Daoy (cell line): Measurements from ENCODE around the gene NOS1AP. TPM values are rescaled to one million over a fixed set of nuclear protein-coding genes. Genes with fewer than 3 reads are reported as not detected.

Source experiments
- DNase-seq: peaks from one replicate; pipeline ENCODE4 v3.0.0-alpha.2; 2015; ENCODE audit warnings: low read depth
- total RNA-seq: library from RNA; depleted of rRNA; stranded (reverse); fragments of >200 nt; shearing (Covaris generic); gene quantifications from 2 replicates; pipeline ENCODE4 v1.2.3, GENCODE V29; 2014

The NOS1AP gene
- total RNA-seq, 1 experiment from 2014 or later, result 0.06 TPM

DNA sequence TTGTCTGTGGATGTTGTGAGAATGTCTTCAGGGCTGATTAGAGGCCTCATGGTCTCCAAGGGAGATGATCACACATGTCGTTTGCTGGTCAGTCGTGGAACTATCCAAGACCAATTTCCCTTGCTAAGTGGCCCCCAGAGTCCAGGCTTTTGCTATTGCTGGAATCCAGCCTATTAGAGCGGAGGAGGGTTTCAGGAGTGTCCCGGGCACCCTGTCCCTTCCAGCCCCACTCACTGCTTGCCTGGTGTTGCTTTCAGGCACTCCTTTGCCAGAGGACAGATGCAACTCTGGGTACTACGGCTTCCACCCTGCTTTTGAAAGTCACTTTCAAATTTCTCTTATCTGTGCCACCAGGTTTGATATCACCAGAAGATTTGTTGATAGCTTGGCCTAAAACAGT, 149.1 kb downstream of the NOS1AP start:
- DNase-seq, result no peak

DNA sequence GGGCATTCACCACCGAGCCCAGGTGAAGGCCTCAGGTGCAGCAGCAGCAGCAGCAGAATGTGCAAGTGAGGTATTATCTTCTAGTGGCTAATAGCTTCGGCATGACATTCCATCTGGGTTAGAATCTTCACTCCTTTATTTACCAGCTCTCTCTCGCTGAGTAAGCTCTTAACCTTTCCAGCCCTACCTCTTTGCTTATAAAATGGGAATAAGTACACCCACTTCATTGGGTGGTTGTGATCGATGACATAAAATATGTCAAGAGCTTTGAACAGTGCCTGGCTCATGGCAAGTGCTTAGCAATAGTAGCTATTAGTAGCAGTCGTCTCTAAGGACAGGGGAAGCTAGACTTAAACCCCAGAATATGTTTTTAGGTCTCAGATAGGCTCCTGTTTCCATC, 149.5 kb downstream of the NOS1AP start:
- no peak for DNase-seq

DNA sequence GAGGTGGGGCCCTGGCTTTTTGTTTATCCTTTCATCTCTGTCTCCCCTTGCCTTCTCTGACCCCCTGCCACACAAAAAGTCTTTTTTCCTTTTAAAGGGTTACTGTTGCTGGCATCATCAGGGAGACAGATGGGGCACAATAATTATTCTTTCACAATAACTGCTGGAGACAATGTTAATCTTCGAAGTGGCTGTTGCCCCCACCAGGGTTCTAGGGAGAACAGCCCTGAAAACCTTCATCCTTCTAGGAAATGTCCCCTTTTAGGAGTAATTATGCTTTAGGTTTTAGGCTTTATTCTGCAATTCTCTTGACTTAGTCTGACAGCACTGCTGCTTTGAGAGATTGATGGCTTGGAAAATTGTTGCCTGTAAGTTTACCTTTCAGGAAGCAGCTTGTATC, 150.0 kb downstream of the NOS1AP start:
- DNase-seq, result no peak

DNA sequence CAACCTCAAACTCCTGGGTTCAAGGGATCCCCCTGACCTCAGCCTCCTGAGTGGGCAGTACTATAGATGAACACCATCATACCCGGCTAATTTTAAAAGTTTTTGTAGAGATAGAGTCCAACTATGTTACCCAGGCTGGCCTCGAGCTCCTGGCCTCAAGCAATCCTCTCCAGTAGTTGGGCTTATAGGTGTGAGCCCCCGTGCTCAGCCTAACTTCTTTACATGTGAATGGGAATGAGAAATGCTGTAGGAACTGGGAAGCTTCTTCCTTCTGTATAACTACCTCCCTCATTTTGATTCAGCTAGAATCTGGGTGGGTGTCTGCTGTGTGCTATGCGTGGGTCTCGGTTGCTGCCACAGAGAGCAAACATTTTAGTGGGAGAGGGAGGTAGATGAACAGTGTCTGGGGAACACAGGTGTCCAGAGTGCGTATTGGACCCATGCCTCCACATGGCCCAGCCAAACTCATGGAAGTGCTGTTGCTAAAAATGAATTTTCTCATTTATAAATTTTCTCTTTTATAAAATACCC, 150.6 kb downstream of the NOS1AP start:
- DNase-seq, result no peak

DNA sequence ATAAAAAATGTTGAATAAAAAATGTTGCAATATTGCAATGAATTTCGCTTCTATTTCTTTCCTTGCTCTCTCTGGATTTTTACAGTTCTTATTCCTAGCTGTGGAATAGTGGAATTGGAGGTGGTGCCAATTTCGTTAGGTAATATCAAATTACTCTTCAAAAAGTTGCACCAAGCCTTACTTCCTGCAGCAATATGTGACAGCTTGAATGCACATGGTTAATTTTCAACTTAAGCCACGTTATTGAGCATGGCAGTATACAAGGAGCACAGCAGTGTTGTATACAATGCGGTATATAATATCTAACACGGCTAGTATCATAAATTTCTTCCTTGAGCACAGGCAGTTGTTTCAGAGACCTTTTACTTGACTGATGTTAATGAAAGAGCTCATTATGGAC, 152.5 kb downstream of the NOS1AP start:
- DNase-seq, result no peak

DNA sequence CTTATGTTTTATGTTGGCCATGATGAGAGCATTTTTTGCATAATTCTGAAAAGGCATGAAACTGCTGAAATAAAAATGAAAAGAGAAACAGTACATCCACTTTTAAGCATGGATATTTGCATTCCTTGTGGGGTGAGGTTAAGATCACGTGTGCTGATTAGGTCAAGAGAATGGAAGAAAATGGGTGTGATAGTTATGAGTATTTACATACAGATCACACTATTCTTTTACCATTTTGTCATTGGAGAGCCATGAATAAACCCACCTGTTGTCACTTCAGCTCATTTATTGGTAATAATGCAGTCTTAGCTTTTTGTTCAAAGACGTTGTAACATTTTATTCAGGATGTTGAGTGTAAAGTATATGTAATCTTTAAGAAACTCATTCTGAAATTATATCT, 153.2 kb downstream of the NOS1AP start:
- no peak for DNase-seq

DNA sequence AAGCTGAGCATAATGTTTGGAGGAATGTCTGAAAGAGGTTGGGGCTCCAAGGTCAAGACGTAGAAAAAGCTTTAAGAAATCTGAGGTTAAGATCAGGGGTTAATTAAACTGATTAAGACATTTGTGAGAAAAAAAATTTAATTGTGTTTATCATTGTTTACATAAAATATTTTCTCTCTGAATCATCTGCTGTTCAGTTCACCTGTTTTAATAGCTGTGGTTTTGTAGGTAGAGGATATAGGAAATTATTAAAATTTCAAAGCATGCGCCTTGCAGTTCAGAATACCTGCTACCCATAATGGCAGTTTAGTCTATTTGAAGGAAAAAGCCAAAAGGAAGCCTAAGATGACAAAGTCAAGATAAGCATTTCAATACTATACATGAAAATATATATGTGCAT, 154.0 kb downstream of the NOS1AP start:
- no peak for DNase-seq

DNA sequence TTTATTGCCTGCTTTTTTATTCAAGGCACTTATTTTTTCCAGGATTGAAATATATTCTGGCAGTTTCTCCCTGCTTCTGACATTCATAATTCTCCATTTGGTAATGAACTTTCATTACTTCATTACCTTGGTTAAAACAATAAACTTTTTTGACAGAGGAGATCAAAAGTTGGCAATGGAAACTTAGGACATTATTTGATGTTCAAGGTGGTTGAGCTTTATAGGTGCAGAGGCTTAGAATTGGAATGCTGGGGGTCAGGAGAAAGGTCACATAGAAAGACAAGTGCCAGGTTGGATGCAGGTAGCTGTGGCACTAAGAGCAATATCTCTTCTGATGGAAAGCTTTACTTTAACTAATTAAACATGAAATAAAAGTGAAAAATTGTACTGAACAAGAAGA, 154.8 kb downstream of the NOS1AP start:
- DNase-seq, result no peak

DNA sequence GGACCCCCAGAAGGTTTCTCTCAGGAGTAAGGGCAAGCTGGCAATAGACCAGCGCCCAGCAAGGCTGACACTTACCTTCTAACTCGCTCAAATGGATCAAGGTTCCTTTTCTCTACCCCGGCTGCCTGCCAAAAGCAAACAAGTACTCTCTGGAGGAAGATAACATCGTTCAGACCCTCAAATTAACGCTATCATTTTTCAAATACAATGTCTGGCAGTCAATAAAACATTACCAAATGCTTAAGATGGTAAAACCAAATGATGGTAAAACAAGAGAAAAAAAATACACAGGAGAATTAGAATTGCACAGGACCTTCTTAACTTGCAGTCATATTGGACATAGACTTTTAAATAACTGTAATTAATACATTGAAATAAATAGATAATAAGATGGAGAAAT, 159.1 kb downstream of the NOS1AP start:
- no peak for DNase-seq

DNA sequence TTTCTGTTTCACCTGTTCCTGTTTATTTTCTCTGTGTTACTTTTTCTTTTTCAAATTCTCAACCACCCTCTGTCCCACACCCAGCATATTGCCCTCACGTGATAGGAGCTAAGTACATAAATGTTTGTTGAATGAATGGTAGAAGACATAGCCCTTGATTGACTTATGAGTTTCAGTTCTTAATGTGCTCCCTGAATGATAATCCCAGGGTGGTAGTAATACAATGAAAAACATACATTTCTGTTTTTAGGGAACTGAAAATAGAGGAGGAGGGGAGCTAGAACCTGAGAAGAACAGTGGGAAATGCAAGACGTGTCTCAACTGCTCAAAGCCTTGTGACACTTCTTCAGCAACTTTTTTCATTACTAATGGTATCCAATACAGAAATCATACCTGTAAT, 160.1 kb downstream of the NOS1AP start:
- DNase-seq, result no peak

DNA sequence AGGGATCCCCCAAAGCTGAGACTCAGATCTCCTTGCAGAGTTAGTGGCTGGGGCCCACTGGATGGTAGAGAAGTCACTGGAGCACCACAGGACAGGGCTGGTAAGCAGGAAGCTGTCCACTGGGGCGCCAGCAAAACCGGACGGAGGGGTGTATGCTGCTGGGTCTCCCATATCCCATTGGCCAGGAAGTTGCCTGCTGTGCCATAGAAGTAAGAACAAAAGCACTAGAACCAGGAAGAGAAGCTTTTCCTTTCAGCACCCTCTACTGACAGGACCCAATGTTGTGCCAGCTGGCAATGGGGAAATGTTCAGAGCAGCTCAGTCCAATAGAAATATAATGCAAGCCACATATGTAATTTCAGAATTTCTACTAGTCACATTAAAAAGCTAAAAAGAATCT, 160.6 kb downstream of the NOS1AP start:
- peak; percentile 59 for DNase-seq

DNA sequence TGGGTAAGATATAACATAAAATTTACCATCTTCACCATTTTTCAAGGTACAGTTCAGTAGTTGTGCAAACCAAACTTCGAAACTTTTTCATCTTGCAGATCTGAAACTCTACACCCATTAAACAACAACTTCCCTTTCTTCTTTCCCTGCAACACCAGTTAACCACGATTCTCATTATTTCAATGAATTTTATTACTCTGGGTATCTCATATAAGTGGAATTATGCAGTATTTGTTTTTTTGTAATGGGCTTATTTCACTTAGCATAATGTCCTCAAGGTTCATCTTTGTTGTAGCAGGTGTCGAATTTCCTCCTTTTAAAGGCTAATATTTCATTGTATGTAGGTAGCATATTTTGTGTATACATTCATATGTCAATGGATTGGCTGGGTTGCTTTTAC, 161.0 kb downstream of the NOS1AP start:
- DNase-seq, result no peak

DNA sequence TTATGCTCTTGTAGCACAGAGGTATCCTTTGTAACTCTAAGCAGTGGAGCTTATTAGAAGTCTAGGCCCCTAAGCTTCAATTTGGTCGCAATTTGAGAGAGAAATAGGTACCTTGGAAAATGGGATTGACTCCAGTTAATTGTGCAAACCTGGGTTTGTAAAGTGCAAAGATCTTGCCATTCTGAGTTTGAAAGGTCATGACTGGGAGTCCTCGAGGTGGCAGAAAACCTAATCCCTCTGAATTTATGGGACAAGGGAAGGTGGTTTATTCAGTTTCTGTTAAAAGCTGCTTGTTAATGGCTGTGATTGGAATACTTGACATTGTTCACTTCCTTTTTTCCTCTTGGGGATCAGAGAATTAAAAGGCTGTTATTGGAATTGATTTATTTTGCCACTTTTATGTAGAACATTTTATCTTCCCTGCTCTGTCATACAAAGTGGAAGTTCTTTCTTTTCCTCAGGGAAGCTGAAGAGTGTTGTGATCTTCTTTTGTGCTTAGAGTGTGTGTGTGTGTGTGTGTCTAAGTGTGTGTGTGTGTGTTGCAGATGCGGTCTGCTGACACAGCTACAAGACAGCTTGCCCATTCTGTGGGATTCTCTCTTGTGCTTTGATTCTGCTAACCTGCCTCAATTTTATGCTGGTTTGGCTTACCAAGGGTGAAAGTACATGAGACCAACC, 162.7 kb downstream of the NOS1AP start:
- no peak for DNase-seq

DNA sequence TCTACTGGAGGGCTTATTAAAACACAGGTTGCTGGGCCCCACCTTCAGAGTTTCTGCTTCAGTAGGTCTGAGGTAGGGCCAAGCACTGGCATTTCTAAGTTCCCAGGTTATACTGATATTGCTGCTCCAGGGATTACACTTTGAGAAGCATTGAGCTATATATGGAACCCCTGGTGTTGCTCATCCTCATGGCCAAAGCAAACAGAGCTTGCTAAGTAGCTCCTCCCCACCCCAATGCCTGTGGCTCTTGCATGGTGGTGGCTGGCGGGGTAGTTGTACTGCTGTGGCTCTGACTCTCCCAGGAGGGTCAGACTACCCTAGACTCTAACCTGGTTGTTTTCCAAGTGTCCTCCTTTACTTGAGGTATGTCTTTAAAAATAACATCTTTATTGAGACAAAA, 163.6 kb downstream of the NOS1AP start:
- no peak for DNase-seq

DNA sequence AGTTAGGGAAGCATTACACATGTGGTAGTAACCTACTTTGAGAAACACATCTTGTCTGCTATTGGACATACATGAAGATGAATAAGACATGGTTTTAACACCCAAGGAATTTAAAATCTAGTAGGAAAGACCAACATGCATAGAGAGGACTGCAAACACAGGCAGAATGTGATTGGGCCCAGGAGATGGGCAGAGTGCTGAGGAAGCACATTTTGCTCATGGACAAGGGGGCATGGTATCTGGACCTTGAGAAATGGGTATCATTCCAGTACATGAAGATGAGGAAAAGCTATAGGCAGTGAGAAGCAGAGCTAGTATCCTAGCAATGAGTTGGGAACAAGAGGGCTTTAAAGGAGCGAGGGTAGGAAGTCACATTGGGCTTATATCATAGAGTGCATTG, 164.4 kb downstream of the NOS1AP start:
- DNase-seq, result no peak

DNA sequence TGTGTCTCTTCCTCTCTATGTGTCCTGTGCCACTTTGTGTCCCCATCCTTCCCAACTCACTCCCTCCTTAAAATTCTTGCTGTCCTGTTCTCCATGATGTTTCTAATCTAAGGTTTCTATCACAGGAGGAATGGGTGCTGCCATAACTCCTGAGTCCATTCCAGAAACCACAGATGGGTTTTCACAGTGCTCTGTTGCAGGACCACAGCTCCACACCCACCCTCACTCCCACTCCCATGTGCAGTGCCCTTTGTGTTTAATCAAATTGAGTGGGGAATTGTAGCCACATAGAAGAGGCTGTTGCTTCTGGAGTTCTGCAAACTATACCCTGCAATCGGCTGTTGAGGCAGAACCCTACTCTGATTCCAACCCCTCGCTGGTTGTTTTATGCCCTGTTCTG, 165.1 kb downstream of the NOS1AP start:
- DNase-seq, result no peak

DNA sequence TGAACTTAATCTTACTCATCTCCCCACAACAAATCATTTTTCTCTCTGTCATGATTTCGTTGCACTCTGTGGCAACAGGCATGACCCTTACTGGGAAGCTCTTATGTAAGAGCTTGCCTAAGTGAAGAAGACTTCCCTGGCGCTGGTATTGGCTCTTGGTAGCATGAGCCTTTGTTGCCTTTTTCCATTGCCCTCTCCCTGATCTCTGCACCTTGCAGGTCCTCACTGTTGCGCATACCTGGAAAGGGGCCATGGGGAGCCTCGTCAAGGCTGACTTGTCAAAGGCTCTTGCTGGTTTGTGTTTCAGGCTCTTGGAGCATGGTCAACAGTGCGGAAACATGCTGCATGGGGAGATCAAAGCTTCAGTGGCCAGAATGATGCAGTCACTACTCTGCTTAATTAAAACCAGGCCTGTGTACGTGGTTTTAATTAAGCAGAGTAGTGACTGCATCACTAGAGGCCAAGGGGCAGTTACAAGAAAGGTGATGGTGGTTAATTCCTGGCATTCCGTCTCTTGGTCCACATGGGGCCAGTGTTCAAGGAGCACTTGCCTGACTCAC, 165.8 kb downstream of the NOS1AP start:
- DNase-seq, result no peak

DNA sequence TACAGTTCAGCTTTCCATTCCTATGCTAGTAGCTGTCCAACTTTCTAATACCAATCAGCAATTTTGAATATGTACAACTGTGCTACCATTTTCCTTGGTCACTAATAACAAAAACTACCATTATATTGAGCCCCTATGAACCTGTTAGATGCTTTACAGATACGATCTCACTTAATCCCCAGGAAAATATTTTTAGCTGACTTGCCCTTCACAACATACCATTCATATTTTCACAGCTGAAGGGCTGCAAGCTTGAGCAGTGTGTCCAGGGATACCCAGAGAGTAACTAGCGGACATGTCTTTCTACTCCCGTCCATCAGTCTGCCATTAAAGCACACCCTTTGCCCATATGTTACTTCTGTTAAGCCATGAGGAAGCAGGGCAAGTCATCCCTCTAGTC, 166.7 kb downstream of the NOS1AP start:
- DNase-seq, result no peak

DNA sequence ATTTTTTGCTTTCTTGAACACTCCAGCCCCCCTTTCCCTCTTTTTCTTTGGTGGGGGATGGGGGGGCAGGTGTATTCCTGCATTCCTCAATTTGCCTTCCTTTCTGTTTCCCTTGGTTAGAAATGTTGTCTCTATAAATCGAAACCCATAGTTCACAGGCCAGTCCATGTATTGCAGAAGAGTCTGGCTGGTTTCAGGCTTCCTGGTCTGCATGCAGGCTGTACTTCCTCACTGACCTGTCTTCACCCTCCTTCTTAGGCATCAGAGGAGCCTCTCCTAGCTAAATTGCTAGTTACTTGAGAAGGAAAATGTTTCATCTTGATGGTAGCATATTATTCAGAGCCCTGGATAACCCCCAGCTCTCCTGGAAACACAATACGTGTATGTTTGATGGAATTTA, 167.1 kb downstream of the NOS1AP start:
- no peak for DNase-seq

DNA sequence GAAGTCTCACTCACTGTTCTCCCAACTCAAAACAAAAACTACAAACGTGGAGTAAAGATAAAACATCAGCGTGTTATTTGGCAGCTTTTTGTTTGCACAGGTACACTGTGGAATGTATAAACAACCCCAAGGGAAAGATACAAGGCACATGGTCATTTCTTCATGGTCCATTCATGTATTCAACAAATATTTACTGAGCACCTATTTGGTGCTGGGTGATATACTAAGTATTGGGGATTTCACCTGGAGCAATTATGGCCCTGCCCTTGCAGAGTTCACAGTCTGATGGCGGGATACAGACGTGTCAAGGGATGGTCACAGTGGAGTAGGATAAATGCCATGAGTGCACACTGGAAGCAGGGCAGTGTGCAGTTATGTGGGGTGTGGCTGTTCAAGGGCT, 171.1 kb downstream of the NOS1AP start:
- no peak for DNase-seq

DNA sequence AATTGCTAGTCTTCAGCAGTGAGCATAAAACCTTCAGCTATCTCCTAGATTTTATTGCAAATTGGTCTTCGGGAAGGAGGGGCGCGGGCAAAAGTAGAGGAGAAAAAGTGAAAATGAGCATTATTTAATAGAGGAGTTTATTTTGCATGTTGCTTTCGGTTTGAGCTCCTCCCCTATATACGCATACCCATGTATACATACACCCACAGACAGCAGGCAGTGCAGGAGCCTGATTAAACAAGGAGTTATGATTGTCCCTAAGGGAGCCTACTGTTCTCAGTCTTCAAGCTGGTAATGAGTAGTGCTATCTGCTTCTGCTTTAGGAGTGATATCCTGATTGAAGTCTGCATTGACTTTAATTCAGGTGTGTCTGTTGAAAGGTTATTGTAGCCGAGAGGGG, 173.3 kb downstream of the NOS1AP start:
- no peak for DNase-seq

DNA sequence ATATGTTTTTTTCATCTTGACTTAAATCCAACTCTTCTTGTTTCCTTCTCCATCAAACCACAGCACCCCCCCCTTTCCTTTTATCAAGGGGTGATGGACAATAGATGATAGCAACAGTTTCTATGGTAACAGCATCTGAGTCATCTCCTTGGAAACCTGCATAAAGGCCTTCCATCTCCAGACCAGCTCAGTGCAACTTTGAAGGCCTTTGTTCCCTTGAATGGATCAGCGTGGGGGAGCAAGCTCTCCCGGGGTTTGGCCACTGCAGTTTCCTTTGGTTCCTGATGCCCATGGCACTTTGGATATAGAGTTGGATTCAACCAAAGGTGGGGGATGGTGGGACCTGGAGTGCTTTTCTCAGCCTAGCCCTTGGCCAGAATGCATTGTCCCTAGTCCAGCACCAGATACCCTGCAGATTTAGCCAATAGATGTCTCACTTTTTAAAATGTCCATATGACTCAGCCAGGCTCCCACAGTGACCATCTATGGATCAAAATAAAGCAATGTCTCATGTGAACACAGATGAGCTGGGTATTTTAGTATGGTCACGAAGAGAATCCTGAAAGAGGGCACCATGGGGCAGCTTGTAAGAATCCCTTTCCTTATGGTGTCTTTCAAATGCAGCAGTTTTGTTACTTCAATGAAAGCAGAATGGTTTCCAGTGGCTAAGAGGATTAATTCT, 179.5 kb downstream of the NOS1AP start:
- DNase-seq, result no peak

DNA sequence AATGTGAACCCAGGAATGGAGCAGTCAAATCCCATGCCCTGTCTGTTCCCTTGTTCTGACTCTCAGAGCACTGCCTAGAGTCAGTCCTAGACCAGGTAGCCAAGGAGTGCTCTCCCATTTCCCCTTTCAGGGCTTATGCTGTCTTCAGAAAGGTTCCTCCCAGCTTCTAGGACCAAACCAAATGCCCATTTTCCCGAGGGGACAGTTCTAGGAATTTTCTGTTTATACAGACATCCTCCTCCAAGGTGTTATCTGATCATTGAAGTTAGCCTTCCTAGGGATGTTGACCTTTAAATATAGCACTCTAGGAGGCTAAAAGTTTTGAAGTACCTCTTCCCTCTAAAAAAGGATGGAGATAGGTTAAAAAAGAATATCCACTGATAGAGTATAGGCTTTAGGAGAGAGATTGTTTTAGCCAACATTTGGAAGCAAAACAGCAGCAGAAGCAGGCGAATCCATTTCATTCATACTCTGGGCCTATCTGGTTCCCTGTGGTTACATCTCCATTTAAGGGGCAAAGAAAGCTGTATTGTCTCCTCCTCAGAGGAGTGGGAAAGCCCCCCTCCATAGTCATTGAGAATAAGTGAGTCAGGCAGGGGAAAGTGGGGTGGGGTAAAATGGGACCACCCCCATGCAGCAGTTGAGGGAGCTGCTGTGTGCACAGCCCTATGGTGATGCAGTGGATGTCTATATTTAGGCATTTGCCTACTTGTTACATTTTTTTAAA, 180.7 kb downstream of the NOS1AP start:
- no peak for DNase-seq
